ENCODE results near the gene B3GNT7.

Gene B3GNT7

DNA sequence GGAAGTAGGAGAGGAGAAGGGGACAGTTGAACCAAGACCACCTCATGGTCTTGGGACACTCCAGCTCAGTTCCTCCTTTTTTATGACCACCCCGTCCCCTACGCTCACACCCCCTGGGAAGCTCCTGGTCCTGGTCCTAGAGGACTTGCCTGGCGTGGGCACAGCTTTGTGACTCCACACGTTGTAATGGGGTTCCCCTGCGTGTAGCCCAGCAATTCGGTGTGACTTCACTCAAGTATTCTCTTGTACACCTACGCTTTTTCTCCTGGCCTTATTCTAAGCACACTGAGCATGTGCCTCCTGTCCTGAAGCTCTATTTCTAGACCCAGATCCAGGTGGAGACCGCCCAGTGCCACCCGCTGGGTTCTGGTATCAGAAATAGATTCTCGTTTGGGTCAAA, 36.1 kb upstream of the B3GNT7 start:
- no CpG with 5 or more reads among the region's 10 CpGs for WGBS (ENCODE audit: extremely low coverage, insufficient coverage, insufficient read length)
- Histone ChIP-seq H4K8ac (ENCODE audit: low read depth, low read length) (no peak overlapping the region), H3K4me3 (ENCODE audit: low read depth, low read length) (no peak overlapping the region), H3K36me3 (ENCODE audit: control insufficient read depth in 1 of 2, insufficient read depth in 2 of 2, low read length in 2 of 2) (peaks cover 0 to 4% of the 10 kb centered on the region in 2 experiments), H2AFZ (ENCODE audit: insufficient read depth, low read length, poor library complexity) (no peak overlapping the region), H3K18ac (ENCODE audit: low read length) (no peak overlapping the region), H3K23ac (ENCODE audit: low read length) (no peak overlapping the region), H3K27me3 (ENCODE audit: insufficient read depth, low read length) (no peaks in the 10 kb centered on the region), H3K4ac (ENCODE audit: low read depth, low read length) (no peak overlapping the region), H3K79me2 (ENCODE audit: control insufficient read depth, insufficient read depth, low read length, poor library complexity) (no peaks in the 10 kb centered on the region), H3K9ac (ENCODE audit: low read length) (no peak overlapping the region), H2BK5ac (ENCODE audit: low read depth, low read length, poor library complexity) (no peak overlapping the region), H3K9me3 (ENCODE audit: insufficient read depth, low read depth, low read length) (peaks cover 2% of the 10 kb centered on the region), H4K12ac (ENCODE audit: low read depth, low read length) (no peak overlapping the region), H3K4me2 (ENCODE audit: low read length) (no peak overlapping the region), H4K91ac (ENCODE audit: low read depth, low read length) (no peak overlapping the region), H3K4me1 (ENCODE audit: control insufficient read depth in 1 of 2, insufficient read depth in 2 of 2, low read length in 2 of 2) (peaks cover 14 to 18% of the 10 kb centered on the region in 2 experiments), H2BK12ac (ENCODE audit: low read length) (no peak overlapping the region), H3K14ac (ENCODE audit: low read length) (no peak overlapping the region), H3K79me1 (ENCODE audit: low read length) (peaks cover 2% of the 10 kb centered on the region), H3K27ac (ENCODE audit: low read depth, low read length) (no peak overlapping the region), H2AK5ac (ENCODE audit: low read length) (no peak overlapping the region), H2BK120ac (ENCODE audit: insufficient read depth, low read length, poor library complexity) (no peak overlapping the region)
- DNase-seq, result no peak

DNA sequence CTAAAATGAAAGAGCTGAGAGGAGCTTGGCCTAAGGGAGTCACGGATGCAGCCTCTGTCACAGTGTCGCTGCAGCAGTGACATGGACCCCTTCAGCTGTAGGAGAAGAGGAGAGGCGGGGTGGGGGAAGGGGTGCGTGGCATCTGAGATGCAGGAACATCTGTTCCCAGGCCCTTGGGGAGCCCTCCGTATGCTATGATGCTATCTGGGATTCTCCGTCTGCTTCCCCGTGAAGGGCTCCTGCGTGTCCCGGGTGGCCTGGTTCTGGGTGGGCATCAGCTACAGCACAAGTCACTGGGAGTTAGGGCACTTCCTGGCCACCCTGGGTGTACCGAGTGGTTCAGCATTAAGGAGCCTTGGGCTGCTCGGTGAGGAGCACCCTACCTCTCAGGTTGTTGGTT, 35.6 kb upstream of the B3GNT7 start:
- H3K79me2 ChIP-seq (ENCODE audit: control insufficient read depth, insufficient read depth, low read length, poor library complexity), result no peaks in the 10 kb centered on the region
- H4K91ac ChIP-seq (ENCODE audit: low read depth, low read length), result no peak overlapping the region
- H3K4me1 ChIP-seq (ENCODE audit: control insufficient read depth in 1 of 2, insufficient read depth in 2 of 2, low read length in 2 of 2), result peaks cover 18 to 22% of the 10 kb centered on the region in 2 experiments
- no peak overlapping the region for H2AFZ ChIP-seq (ENCODE audit: insufficient read depth, low read length, poor library complexity)
- H3K4ac ChIP-seq (ENCODE audit: low read depth, low read length), result no peak overlapping the region
- H3K9ac ChIP-seq (ENCODE audit: low read length), result no peak overlapping the region
- no peak overlapping the region for H4K12ac ChIP-seq (ENCODE audit: low read depth, low read length)
- H3K27ac ChIP-seq (ENCODE audit: low read depth, low read length), result no peak overlapping the region
- H3K18ac ChIP-seq (ENCODE audit: low read length), result no peak overlapping the region
- no peak overlapping the region for H2BK5ac ChIP-seq (ENCODE audit: low read depth, low read length, poor library complexity)
- H3K36me3 ChIP-seq (ENCODE audit: control insufficient read depth in 1 of 2, insufficient read depth in 2 of 2, low read length in 2 of 2), result peaks cover 0 to 4% of the 10 kb centered on the region in 2 experiments
- H3K4me3 ChIP-seq (ENCODE audit: low read depth, low read length), result no peak overlapping the region
- H4K8ac ChIP-seq (ENCODE audit: low read depth, low read length), result no peak overlapping the region
- H3K9me3 ChIP-seq (ENCODE audit: insufficient read depth, low read depth, low read length), result peaks cover 2% of the 10 kb centered on the region
- H2AK5ac ChIP-seq (ENCODE audit: low read length), result no peak overlapping the region
- H2BK120ac ChIP-seq (ENCODE audit: insufficient read depth, low read length, poor library complexity), result no peak overlapping the region
- H3K27me3 ChIP-seq (ENCODE audit: insufficient read depth, low read length), result no peaks in the 10 kb centered on the region
- H3K4me2 ChIP-seq (ENCODE audit: low read length), result no peak overlapping the region
- no peak overlapping the region for H3K14ac ChIP-seq (ENCODE audit: low read length)
- peaks cover 2% of the 10 kb centered on the region for H3K79me1 ChIP-seq (ENCODE audit: low read length)
- whole genome bisulfite sequencing (ENCODE audit: extremely low coverage, insufficient coverage, insufficient read length), result no CpG with 5 or more reads among the region's 11 CpGs
- no peak overlapping the region for H2BK12ac ChIP-seq (ENCODE audit: low read length)
- no peak overlapping the region for H3K23ac ChIP-seq (ENCODE audit: low read length)
- no peak for DNase-seq

GRCh38 chr2:231360401-231360800, 35.1 kb upstream of the B3GNT7 start:
- Histone ChIP-seq H3K18ac (ENCODE audit: low read length) (no peak overlapping the region), H2BK12ac (ENCODE audit: low read length) (no peak overlapping the region), H3K4me3 (ENCODE audit: low read depth, low read length) (no peak overlapping the region), H3K9me3 (ENCODE audit: insufficient read depth, low read depth, low read length) (peaks cover 2% of the 10 kb centered on the region), H2AK5ac (ENCODE audit: low read length) (no peak overlapping the region), H3K14ac (ENCODE audit: low read length) (no peak overlapping the region), H3K27ac (ENCODE audit: low read depth, low read length) (no peak overlapping the region), H2AFZ (ENCODE audit: insufficient read depth, low read length, poor library complexity) (no peak overlapping the region), H3K23ac (ENCODE audit: low read length) (no peak overlapping the region), H3K9ac (ENCODE audit: low read length) (no peak overlapping the region), H4K12ac (ENCODE audit: low read depth, low read length) (no peak overlapping the region), H4K8ac (ENCODE audit: low read depth, low read length) (no peak overlapping the region), H3K4ac (ENCODE audit: low read depth, low read length) (no peak overlapping the region), H3K4me2 (ENCODE audit: low read length) (no peak overlapping the region), H2BK120ac (ENCODE audit: insufficient read depth, low read length, poor library complexity) (no peak overlapping the region), H4K91ac (ENCODE audit: low read depth, low read length) (no peak overlapping the region), H3K79me1 (ENCODE audit: low read length) (peaks cover 2% of the 10 kb centered on the region), H3K27me3 (ENCODE audit: insufficient read depth, low read length) (no peaks in the 10 kb centered on the region), H3K36me3 (ENCODE audit: control insufficient read depth in 1 of 2, insufficient read depth in 2 of 2, low read length in 2 of 2) (peaks cover 0 to 4% of the 10 kb centered on the region in 2 experiments), H2BK5ac (ENCODE audit: low read depth, low read length, poor library complexity) (no peak overlapping the region), H3K79me2 (ENCODE audit: control insufficient read depth, insufficient read depth, low read length, poor library complexity) (no peaks in the 10 kb centered on the region), H3K4me1 (ENCODE audit: control insufficient read depth in 1 of 2, insufficient read depth in 2 of 2, low read length in 2 of 2) (peaks cover 19 to 25% of the 10 kb centered on the region in 2 experiments)
- WGBS (ENCODE audit: extremely low coverage, insufficient coverage, insufficient read length), result no CpG with 5 or more reads among the region's 11 CpGs
- no peak for DNase-seq

- peaks cover 0 to 4% of the 10 kb centered on the region in 2 experiments for H3K36me3 ChIP-seq (ENCODE audit: control insufficient read depth in 1 of 2, insufficient read depth in 2 of 2, low read length in 2 of 2)
- no peak for DNase-seq
Observed at GRCh38 chr2:231360881-231361371, 34.6 kb upstream of the B3GNT7 start.

More at GRCh38 chr2:231360881-231361371, 34.6 kb upstream of the B3GNT7 start:
- Histone ChIP-seq H3K79me1 (ENCODE audit: low read length) (peaks cover 5% of the 10 kb centered on the region), H3K23ac (ENCODE audit: low read length) (no peak overlapping the region), H4K12ac (ENCODE audit: low read depth, low read length) (no peak overlapping the region), H3K9me3 (ENCODE audit: insufficient read depth, low read depth, low read length) (peaks cover 2% of the 10 kb centered on the region), H3K79me2 (ENCODE audit: control insufficient read depth, insufficient read depth, low read length, poor library complexity) (no peaks in the 10 kb centered on the region), H3K27me3 (ENCODE audit: insufficient read depth, low read length) (no peaks in the 10 kb centered on the region), H3K4me2 (ENCODE audit: low read length) (no peak overlapping the region), H4K8ac (ENCODE audit: low read depth, low read length) (no peak overlapping the region), H3K14ac (ENCODE audit: low read length) (no peak overlapping the region), H3K4me1 (ENCODE audit: control insufficient read depth in 1 of 2, insufficient read depth in 2 of 2, low read length in 2 of 2) (peaks cover 14 to 23% of the 10 kb centered on the region in 2 experiments), H2AK5ac (ENCODE audit: low read length) (no peak overlapping the region), H3K4me3 (ENCODE audit: low read depth, low read length) (no peak overlapping the region), H2AFZ (ENCODE audit: insufficient read depth, low read length, poor library complexity) (no peak overlapping the region), H2BK5ac (ENCODE audit: low read depth, low read length, poor library complexity) (no peak overlapping the region), H4K91ac (ENCODE audit: low read depth, low read length) (no peak overlapping the region), H3K27ac (ENCODE audit: low read depth, low read length) (no peak overlapping the region), H2BK120ac (ENCODE audit: insufficient read depth, low read length, poor library complexity) (no peak overlapping the region), H3K18ac (ENCODE audit: low read length) (no peak overlapping the region), H2BK12ac (ENCODE audit: low read length) (no peak overlapping the region), H3K4ac (ENCODE audit: low read depth, low read length) (no peak overlapping the region), H3K9ac (ENCODE audit: low read length) (no peak overlapping the region)
- no CpG with 5 or more reads among the region's 13 CpGs for WGBS (ENCODE audit: extremely low coverage, insufficient coverage, insufficient read length)
